Measurements from ENCODE around the gene GPS2. TPM values are rescaled to one million over a fixed set of nuclear protein-coding genes. Genes with fewer than 3 reads are reported as not detected.

Gene GPS2
- total and polyA plus RNA-seq, 2 donors (not counting 1 experiment from before 2014, with no cell fraction given) = 137 to 225 TPM

- no peak overlapping the region for H3K4me3 Mint-ChIP-seq
- Histone ChIP-seq H3K9ac (ENCODE audit: low read length) (no peak overlapping the region), H3K4me1 (ENCODE audit: control insufficient read depth in 2 of 2, insufficient read depth in 2 of 2, low read length in 2 of 2) (peaks cover 9 to 27% of the 10 kb centered on the region in 2 donors), H3K27ac (ENCODE audit: low read length in 2 of 2) (no peak overlapping the region), H3K79me2 (ENCODE audit: control insufficient read depth, insufficient read depth, low read length) (peaks cover 11% of the 10 kb centered on the region), H3K4me2 (replicated peaks; ENCODE audit: low read depth, low read length, poor library complexity, severe bottlenecking) (no peak overlapping the region), H3K27me3 (replicated peaks in 1 of 4; ENCODE audit: control extremely low read depth in 1 of 4, control insufficient read depth in 3 of 4, insufficient read depth in 4 of 4, low read length in 3 of 4) (peaks cover 0 to 3% (median 1%) of the 10 kb centered on the region in 4 experiments), H2AFZ (ENCODE audit: insufficient read depth, low read depth, low read length, poor library complexity, severe bottlenecking) (no peak overlapping the region), H3K9me3 (ENCODE audit: control extremely low read depth in 1 of 3, control insufficient read depth in 2 of 3, insufficient read depth in 1 of 3, low read length in 2 of 3) (no peaks in the 10 kb centered on the region), H3K4me3 (ENCODE audit: control extremely low read depth in 1 of 5, extremely low read depth in 1 of 5, insufficient read depth in 1 of 5, low read depth in 2 of 5, low read length in 4 of 5) (no peak overlapping the region), H3K36me3 (replicated peaks in 1 of 2; ENCODE audit: control extremely low read depth in 1 of 2, control insufficient read depth in 1 of 2, extremely low read depth in 1 of 2, insufficient read depth in 2 of 2, low read length in 1 of 2) (no peaks in the 10 kb centered on the region), H4K20me1 (ENCODE audit: control insufficient read depth, insufficient read depth, low read length, poor library complexity, severe bottlenecking) (peaks cover 4% of the 10 kb centered on the region)
- intact Hi-C loops (cut with micrococcal nuclease) = no loop called here
- H3K27me3 Mint-ChIP-seq = no peaks in the 10 kb centered on the region
- WGBS (ENCODE audit: insufficient coverage) = 75% methylated on average over 1 of the region's 2 CpGs
- H3K4me1 Mint-ChIP-seq = peaks cover 21% of the 10 kb centered on the region
- H3K9me3 Mint-ChIP-seq (ENCODE audit: insufficient read depth) = no peaks in the 10 kb centered on the region
- DNase-seq = no peak
- no peak for ATAC-seq (ENCODE audit: low read depth)
- ChIA-PET POLR2A (no interaction called here), CTCF (interaction anchor here (3.7 to 5.9 kb wide), 3 partner anchors 79 to 203 kb away, joined by 18 to 43 read pairs (median 39); partner anchors contain the start of genes SENP3 and TMEM102)
- no peak overlapping the region for H3K27ac Mint-ChIP-seq
- TF ChIP-seq EZH2 (IDR thresholded peaks at IDR 0.05; ENCODE audit: borderline replicate concordance, insufficient read depth, low read depth, low read length, poor library complexity, severe bottlenecking) (no peak), CTCF (IDR thresholded peaks at IDR 0.05) (no peak)
Measured at GRCh38 chr17:7357381-7357780, 42.2 kb upstream of the GPS2 start.

GRCh38 chr17:7356756-7357155 is 41.6 kb upstream of the GPS2 start:
- Histone ChIP-seq H4K20me1 (ENCODE audit: control insufficient read depth, insufficient read depth, low read length, poor library complexity, severe bottlenecking) (peaks cover 4% of the 10 kb centered on the region), H3K4me1 (ENCODE audit: control insufficient read depth in 2 of 2, insufficient read depth in 2 of 2, low read length in 2 of 2) (peaks cover 9 to 30% of the 10 kb centered on the region in 2 donors), H3K9me3 (ENCODE audit: control extremely low read depth in 1 of 3, control insufficient read depth in 2 of 3, insufficient read depth in 1 of 3, low read length in 2 of 3) (no peaks in the 10 kb centered on the region), H3K27me3 (replicated peaks in 1 of 4; ENCODE audit: control extremely low read depth in 1 of 4, control insufficient read depth in 3 of 4, insufficient read depth in 4 of 4, low read length in 3 of 4) (peaks cover 0 to under 1% (median 0%) of the 10 kb centered on the region in 4 experiments), H3K4me2 (replicated peaks; ENCODE audit: low read depth, low read length, poor library complexity, severe bottlenecking) (no peak overlapping the region), H3K9ac (ENCODE audit: low read length) (no peak overlapping the region), H3K36me3 (replicated peaks in 1 of 2; ENCODE audit: control extremely low read depth in 1 of 2, control insufficient read depth in 1 of 2, extremely low read depth in 1 of 2, insufficient read depth in 2 of 2, low read length in 1 of 2) (no peaks in the 10 kb centered on the region), H2AFZ (ENCODE audit: insufficient read depth, low read depth, low read length, poor library complexity, severe bottlenecking) (no peak overlapping the region), H3K4me3 (ENCODE audit: control extremely low read depth in 1 of 5, extremely low read depth in 1 of 5, insufficient read depth in 1 of 5, low read depth in 2 of 5, low read length in 4 of 5) (no peak overlapping the region), H3K79me2 (ENCODE audit: control insufficient read depth, insufficient read depth, low read length) (peaks cover 14% of the 10 kb centered on the region), H3K27ac (ENCODE audit: low read length in 2 of 2) (no peak overlapping the region)
- ATAC-seq (ENCODE audit: low read depth) = no peak
- Mint-ChIP-seq H3K4me3 (no peak overlapping the region), H3K27ac (peak overlapping the region; percentile 56), H3K9me3 (ENCODE audit: insufficient read depth) (no peaks in the 10 kb centered on the region), H3K4me1 (peaks cover 24% of the 10 kb centered on the region), H3K27me3 (no peaks in the 10 kb centered on the region)
- CTCF ChIA-PET = interaction anchor here (0.7 to 5.9 kb wide), 25 partner anchors 27 to 331 kb away, joined by 3 to 43 read pairs (median 6); partner anchors contain the start of genes NEURL4, NLGN2, PLSCR3 and SENP3
- intact Hi-C loops (cut with micrococcal nuclease) = loop anchor here (1.0 kb wide), 7 partner anchors 38 to 332 kb away; partner anchors contain the start of genes PLSCR3, POLR2A, SENP3 and TMEM102
- POLR2A ChIA-PET = interaction anchor here (0.6 to 1.2 kb wide), 2 partner anchors 80 to 87 kb away, joined by 3 to 6 read pairs; no protein-coding TSS in a partner anchor
- 79% methylated on average over 8 of the region's 8 CpGs for WGBS (ENCODE audit: insufficient coverage)
- TF ChIP-seq CTCF (IDR thresholded peaks at IDR 0.05) (no peak), EZH2 (IDR thresholded peaks at IDR 0.05; ENCODE audit: borderline replicate concordance, insufficient read depth, low read depth, low read length, poor library complexity, severe bottlenecking) (no peak)
- DNase-seq = peak; percentile 11
